ENCODE results near the gene SLCO4A1.

The SLCO4A1 gene

DNA sequence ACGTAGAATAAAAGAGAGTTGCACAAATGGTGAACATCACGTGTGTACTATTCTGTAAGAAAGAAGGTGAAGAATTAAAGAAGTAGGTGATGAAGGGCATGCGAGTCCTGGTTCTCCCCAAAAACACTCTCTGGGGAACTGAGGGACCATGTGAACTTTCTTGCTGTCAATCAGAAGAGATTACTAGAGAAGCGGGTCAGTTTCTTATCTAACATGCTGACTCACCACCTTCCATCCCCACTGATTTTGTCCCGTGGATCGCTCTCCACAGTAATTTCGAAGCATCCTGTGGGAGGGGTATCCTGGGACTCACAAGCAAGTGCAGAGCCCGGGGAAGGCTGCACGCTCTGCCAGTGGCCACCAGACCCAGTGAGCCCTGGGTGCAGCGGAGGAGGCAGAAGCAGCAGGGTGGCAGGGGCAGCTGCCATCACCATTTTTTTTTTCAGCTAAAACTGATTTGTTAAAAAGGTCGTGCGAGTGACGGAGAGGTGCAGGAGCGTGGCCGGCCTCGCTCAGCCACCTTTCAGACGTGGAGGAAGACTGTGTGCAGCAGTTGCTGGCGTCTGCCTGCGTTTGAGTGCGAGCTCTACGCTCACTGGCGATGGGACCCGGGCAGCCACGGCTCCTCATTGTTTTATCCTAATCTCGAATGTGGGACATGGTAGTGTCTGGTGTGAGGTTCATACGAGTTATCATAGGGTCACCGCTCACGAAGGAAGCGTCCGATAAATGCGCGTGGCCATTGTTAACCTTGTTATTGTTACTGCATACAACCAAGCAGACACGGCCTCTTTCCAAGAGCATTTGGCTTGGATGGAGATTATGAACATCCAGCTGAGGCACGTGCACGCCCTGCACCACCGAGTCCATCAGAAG lies 28.0 kb upstream of the SLCO4A1 start:
- Mint-ChIP-seq H3K36me3 (no peaks in the 10 kb centered on the region), H3K27ac (no peak overlapping the region)

DNA sequence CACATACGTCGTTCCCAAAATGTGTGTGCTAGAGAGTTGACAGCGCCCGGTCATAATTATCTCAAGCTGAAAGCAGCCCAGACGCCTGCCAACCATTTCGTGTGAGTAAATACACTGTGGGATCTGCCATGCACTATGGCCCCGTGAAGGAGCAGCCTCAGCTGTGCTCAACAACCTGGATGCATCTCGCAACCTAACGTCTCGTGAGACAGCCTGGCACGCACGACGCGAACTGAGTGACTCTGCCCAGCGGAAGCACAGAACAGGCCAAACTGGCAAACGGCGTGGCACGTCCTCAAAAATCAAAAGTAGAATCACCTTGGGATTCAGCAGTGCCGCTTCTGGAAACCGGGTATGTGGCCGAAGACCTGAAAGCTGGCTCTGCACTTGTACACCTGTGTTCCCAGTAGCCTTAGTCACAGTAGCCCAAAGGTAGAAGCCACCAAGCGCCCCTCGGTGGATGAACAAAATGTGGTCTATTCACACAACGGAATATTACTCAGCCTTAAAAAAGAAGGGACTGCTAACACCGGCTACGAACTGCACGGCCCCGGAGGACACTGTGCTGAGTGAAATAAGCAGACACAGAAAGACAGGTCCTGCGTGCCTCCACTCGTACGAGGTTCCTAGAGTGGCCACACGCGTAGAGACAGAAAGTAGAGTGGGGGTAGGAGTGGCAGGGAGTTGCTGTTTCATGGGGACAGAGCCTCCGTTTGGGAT lies 27.2 kb upstream of the SLCO4A1 start:
- H3K9me3 Mint-ChIP-seq (ENCODE audit: low read depth): no peaks in the 10 kb centered on the region
- H3K36me3 Mint-ChIP-seq: no peaks in the 10 kb centered on the region

More for the DNA sequence above, 28.0 kb upstream of the SLCO4A1 start:
- Mint-ChIP-seq H3K27me3 (peaks cover 1% of the 10 kb centered on the region), H3K4me3 (no peak overlapping the region), H3K9me3 (ENCODE audit: low read depth) (no peaks in the 10 kb centered on the region), H3K4me1 (ENCODE audit: low read depth) (peaks cover 27% of the 10 kb centered on the region)

DNA sequence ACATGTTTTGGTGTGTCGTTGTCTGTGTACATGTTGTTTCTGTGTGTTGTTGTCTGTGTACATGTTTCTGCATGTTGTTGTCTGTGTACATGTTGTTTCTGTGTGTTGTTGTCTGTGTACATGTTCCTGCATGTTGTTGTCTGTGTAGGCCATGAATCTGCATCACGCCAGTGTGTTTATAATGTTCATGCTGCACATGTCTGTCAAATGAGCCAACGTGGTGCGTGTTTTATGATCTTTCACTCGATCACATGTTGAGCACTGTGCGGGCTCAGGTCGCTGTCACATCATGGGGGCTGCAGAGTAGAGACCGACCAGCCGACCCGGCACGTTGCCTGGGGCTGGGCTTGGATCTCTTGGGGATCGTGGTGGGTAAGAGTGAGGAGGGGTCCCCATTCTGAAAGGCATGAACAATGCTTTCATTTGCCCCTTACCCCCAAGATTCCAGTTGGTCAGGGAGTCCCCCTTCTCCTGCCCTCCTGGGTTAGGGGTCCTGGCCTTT lies 26.5 kb upstream of the SLCO4A1 start:
- H3K4me3 Mint-ChIP-seq: no peak overlapping the region
- no peaks in the 10 kb centered on the region for H3K9me3 Mint-ChIP-seq (ENCODE audit: low read depth)
- H3K27me3 Mint-ChIP-seq: no peaks in the 10 kb centered on the region
- no peak overlapping the region for H3K27ac Mint-ChIP-seq
- peaks cover 27% of the 10 kb centered on the region for H3K4me1 Mint-ChIP-seq (ENCODE audit: low read depth)
- no peaks in the 10 kb centered on the region for H3K36me3 Mint-ChIP-seq

More for the DNA sequence above, 27.2 kb upstream of the SLCO4A1 start:
- H3K4me3 Mint-ChIP-seq: no peak overlapping the region
- peaks cover 27% of the 10 kb centered on the region for H3K4me1 Mint-ChIP-seq (ENCODE audit: low read depth)
- no peak overlapping the region for H3K27ac Mint-ChIP-seq
- H3K27me3 Mint-ChIP-seq: peaks cover 1% of the 10 kb centered on the region

- no peaks in the 10 kb centered on the region for H3K27me3 Mint-ChIP-seq
- H3K27ac Mint-ChIP-seq: peak overlapping the region; percentile 68
- H3K4me1 Mint-ChIP-seq (ENCODE audit: low read depth): peaks cover 28% of the 10 kb centered on the region
- peak overlapping the region; percentile 69 for H3K4me3 Mint-ChIP-seq
- H3K36me3 Mint-ChIP-seq: no peaks in the 10 kb centered on the region
- no peaks in the 10 kb centered on the region for H3K9me3 Mint-ChIP-seq (ENCODE audit: low read depth)
Measured at GRCh38 chr20:62616728-62617621, 25.3 kb upstream of the SLCO4A1 start.

DNA sequence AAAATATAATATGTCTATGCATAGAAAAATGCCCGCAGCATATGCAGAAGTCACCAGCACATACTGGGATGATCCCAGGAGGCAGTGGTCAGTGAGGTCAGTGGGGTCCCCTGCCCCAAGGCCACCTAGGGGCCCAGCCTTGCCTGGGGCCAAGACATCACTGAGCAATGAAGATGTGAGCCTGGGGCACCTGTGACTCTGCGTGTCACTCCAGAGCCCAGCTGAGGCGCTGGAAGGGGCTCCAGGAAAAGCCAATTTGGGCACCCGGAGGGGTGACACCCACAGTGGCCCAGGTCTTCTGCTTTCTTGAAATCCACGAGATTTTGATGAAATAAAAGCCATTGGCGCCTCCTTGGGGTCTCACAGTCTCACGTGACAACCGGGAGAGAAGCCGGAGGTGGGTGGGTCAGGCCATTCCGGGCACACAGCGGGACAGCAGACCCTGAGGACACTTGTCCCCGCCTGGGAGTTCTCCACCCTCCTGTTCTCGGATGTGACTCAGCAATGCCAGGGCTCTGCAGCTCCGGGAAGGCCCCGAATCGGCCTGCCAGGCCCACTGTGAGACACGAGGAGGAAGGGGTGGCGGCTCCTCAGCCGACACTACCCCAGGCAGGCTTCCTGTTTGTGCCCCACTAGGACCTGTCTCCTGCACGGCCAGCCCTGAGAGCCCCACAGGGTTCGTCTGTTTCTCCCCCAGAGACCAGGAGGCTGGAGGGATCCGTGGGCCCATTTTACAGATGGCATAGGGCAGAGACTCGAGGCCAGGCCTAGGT lies 24.4 kb upstream of the SLCO4A1 start:
- peaks cover 28% of the 10 kb centered on the region for H3K4me1 Mint-ChIP-seq (ENCODE audit: low read depth)
- H3K36me3 Mint-ChIP-seq: no peaks in the 10 kb centered on the region
- H3K27ac Mint-ChIP-seq: peak overlapping the region; percentile 90
- no peaks in the 10 kb centered on the region for H3K27me3 Mint-ChIP-seq
- H3K4me3 Mint-ChIP-seq: peak overlapping the region; percentile 65
- no peaks in the 10 kb centered on the region for H3K9me3 Mint-ChIP-seq (ENCODE audit: low read depth)

GRCh38 chr20:62618611-62619529 lies 23.4 kb upstream of the SLCO4A1 start:
- no peaks in the 10 kb centered on the region for H3K9me3 Mint-ChIP-seq (ENCODE audit: low read depth)
- peak overlapping the region; percentile 90 for H3K27ac Mint-ChIP-seq
- H3K27me3 Mint-ChIP-seq: no peaks in the 10 kb centered on the region
- H3K4me1 Mint-ChIP-seq (ENCODE audit: low read depth): peaks cover 36% of the 10 kb centered on the region
- no peaks in the 10 kb centered on the region for H3K36me3 Mint-ChIP-seq
- H3K4me3 Mint-ChIP-seq: peak overlapping the region; percentile 65

DNA sequence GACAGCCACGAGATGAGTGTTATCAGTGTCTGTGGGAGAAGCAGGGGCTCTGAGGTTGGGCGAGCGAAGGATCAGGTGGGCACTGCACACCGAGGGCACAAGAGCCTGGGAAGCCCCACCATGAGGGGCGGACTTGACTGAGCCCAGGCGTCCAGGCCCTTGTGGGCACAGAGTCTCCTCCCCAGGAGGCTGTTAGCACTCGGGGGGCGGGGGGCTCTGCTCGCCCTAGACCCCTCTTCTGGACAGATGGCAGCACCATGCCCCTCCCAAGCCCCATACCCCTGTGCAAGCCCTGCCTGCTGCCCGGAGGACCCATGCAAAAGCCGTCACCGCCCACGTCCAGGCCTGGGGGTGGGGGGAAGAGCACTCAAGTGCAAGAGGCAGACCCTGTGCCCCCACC lies 21.7 kb upstream of the SLCO4A1 start:
- Mint-ChIP-seq H3K36me3 (no peaks in the 10 kb centered on the region), H3K4me3 (no peak overlapping the region), H3K27me3 (no peaks in the 10 kb centered on the region), H3K4me1 (ENCODE audit: low read depth) (peaks cover 37% of the 10 kb centered on the region), H3K27ac (no peak overlapping the region), H3K9me3 (ENCODE audit: low read depth) (no peaks in the 10 kb centered on the region)

DNA sequence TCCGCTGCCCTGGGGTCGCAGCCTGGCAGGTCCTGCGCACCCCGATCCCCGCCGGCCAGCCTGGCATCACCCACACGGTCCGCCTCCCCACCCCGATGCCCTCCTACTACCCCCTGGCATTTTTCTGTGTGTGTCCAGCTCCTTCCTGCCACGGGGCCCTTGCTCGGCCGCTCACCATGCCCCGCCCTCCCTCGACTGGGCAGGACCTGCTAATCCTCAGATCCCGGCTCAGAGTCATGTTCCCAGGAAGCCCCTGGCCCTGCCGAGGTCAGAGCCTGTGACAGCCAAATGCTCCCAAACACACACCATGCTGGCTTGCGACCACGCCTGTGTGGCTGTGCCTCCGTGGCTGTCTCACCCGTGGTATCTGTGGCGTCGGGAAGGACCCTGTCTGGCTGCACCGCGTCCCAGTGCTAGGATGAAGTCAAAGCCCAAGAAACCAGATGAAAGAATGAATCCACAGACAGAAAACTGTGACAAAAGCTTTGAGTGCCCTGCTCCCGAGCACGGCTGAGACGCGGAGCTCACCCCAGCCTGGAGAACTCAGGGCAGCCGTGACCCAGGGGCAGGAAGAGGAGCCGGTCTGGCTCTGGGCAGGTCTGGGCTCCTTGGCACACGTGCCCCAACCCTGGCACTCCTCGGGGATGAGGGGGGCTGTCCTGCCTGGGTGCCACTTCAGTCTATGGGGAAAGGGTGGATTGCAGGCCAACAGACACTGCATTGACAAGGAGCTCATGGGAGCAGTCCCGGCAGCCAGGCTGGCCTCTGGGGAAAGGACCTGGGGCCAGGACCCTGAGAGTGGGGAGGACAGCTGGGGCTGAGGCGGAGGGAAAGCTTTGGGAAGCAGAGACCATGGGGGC lies 20.8 kb upstream of the SLCO4A1 start:
- Mint-ChIP-seq H3K27ac (no peak overlapping the region), H3K4me1 (ENCODE audit: low read depth) (peaks cover 36% of the 10 kb centered on the region), H3K27me3 (no peaks in the 10 kb centered on the region), H3K9me3 (ENCODE audit: low read depth) (no peaks in the 10 kb centered on the region), H3K36me3 (no peaks in the 10 kb centered on the region), H3K4me3 (peak overlapping the region; percentile 10)

DNA sequence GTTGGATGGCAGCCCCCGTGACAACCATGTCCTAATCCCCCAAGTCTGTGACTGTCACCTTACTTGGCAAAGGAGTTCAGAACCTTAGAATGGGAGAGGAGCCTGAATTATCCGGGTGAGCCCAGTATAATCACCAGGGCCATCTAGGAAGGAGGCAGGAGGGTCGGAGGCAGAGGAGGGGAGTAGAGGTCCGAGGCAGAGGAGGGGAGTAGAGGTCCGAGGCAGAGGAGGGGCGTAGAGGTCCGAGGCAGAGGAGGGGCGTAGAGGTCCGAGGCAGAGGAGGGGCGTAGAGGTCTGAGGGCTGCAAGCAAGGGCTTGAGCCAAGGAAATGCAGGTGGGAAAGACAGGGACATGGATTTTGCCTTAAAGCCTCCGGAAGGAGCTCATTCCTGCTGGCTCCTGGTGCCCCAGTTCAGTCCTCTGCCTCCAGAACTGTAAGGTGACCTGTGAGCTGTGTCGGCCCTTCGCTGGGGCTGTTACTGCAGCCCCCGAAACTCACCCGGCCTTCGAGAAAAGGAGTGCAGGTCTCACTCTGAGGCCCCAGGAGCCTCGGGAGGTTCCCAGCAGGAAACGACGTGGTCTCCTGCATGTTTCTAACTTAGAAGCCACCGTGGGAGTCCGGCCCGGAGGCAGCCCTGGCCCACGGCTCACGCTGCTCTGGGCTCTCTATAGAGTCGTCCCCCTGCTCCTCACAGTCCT lies 20.0 kb upstream of the SLCO4A1 start:
- no peaks in the 10 kb centered on the region for H3K9me3 Mint-ChIP-seq (ENCODE audit: low read depth)
- peaks cover 31% of the 10 kb centered on the region for H3K4me1 Mint-ChIP-seq (ENCODE audit: low read depth)
- no peaks in the 10 kb centered on the region for H3K27me3 Mint-ChIP-seq
- H3K27ac Mint-ChIP-seq: no peak overlapping the region
- peak overlapping the region; percentile 10 for H3K4me3 Mint-ChIP-seq
- H3K36me3 Mint-ChIP-seq: no peaks in the 10 kb centered on the region

DNA sequence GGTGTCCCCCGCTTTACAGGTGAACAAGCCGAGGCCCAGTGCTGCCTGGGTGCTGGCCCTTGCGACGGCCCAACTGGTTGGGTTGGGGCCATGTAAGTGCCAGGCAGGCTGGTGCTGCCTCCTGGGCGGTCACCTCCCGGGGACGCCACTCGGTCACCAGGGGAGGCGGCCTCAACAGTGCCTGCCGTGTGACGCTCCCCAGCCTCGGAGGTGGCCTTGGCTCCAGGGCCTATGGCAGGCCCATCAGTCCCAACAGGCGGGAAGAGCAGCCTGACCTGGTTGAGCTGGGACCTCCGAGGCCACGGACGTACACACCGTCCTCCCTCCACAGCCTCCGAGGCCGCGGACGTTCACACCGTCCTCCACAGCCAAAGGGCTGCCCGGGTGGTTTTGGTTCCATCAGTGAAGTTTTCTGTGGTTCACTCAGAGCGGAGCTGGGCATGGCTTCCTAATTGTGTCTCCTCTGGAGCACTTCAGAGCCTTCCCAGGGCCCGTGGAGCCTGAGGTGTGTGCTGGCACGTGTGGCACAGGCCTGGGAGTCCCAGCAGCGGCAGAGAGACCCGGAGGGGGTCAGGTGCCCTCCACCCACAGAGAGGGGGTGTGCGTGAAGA lies 19.3 kb upstream of the SLCO4A1 start:
- Mint-ChIP-seq H3K36me3 (no peaks in the 10 kb centered on the region), H3K27ac (peak overlapping the region; percentile 91), H3K9me3 (ENCODE audit: low read depth) (no peaks in the 10 kb centered on the region), H3K4me1 (ENCODE audit: low read depth) (peaks cover 24% of the 10 kb centered on the region), H3K27me3 (no peaks in the 10 kb centered on the region), H3K4me3 (peak overlapping the region; percentile 73)

GRCh38 chr20:62623488-62624324 lies 18.6 kb upstream of the SLCO4A1 start:
- Mint-ChIP-seq H3K9me3 (ENCODE audit: low read depth) (no peaks in the 10 kb centered on the region), H3K27me3 (no peaks in the 10 kb centered on the region), H3K4me3 (peak overlapping the region; percentile 73), H3K4me1 (ENCODE audit: low read depth) (peaks cover 17% of the 10 kb centered on the region), H3K36me3 (no peaks in the 10 kb centered on the region), H3K27ac (peak overlapping the region; percentile 91)

Measured in activated naive CD8-positive, alpha-beta T cell (primary cell).